Muscle layer of duodenum (tissue), 2 donors: ENCODE data around the gene CRCP.
A peak's percentile ranks its signal among the peaks of the same experiment; 100 is the strongest.
"Not testable (repeated sequence)": the region's sequence is repeated elsewhere in the genome, so short reads cannot be mapped to it uniquely, and the experiment has no call there.

Experiments used
- H3K27ac ChIP-seq: one replicate; pipeline ENCODE4 v1.7.0; 2013; ENCODE audit warnings: mild to moderate bottlenecking, low read length
- H3K27me3 ChIP-seq: one replicate; pipeline ENCODE4 v1.7.0; 2013; ENCODE audit warnings: low read depth, mild to moderate bottlenecking, control low read depth, low read length
- H3K36me3 ChIP-seq, 2 donors: one replicate each; pipeline ENCODE4 v1.7.0; 2013; ENCODE audit warnings: low read length in 2 of 2, control low read depth in 1 of 2, mild to moderate bottlenecking in 1 of 2; ENCODE audit not compliant: insufficient read depth in 2 of 2, control insufficient read depth in 1 of 2
- H3K4me1 ChIP-seq, 2 donors: one replicate each; pipeline ENCODE4 v1.7.0; 2013; ENCODE audit warnings: low read length in 2 of 2, mild to moderate bottlenecking in 2 of 2, control low read depth in 1 of 2, moderate library complexity in 1 of 2; ENCODE audit not compliant: insufficient read depth in 2 of 2, control insufficient read depth in 1 of 2
- H3K4me3 ChIP-seq, 2 donors: one replicate each; pipeline ENCODE4 v1.7.0; 2013; ENCODE audit warnings: low read length in 2 of 2, low read depth in 1 of 2, mild to moderate bottlenecking in 1 of 2
- H3K9me3 ChIP-seq, 2 donors: one replicate each; pipeline ENCODE4 v1.7.0; 2013; ENCODE audit warnings: low read length in 2 of 2, control low read depth in 1 of 2, mild to moderate bottlenecking in 1 of 2; ENCODE audit not compliant: control insufficient read depth in 1 of 2
- donor health status: healthy.

Gene CRCP

DNA sequence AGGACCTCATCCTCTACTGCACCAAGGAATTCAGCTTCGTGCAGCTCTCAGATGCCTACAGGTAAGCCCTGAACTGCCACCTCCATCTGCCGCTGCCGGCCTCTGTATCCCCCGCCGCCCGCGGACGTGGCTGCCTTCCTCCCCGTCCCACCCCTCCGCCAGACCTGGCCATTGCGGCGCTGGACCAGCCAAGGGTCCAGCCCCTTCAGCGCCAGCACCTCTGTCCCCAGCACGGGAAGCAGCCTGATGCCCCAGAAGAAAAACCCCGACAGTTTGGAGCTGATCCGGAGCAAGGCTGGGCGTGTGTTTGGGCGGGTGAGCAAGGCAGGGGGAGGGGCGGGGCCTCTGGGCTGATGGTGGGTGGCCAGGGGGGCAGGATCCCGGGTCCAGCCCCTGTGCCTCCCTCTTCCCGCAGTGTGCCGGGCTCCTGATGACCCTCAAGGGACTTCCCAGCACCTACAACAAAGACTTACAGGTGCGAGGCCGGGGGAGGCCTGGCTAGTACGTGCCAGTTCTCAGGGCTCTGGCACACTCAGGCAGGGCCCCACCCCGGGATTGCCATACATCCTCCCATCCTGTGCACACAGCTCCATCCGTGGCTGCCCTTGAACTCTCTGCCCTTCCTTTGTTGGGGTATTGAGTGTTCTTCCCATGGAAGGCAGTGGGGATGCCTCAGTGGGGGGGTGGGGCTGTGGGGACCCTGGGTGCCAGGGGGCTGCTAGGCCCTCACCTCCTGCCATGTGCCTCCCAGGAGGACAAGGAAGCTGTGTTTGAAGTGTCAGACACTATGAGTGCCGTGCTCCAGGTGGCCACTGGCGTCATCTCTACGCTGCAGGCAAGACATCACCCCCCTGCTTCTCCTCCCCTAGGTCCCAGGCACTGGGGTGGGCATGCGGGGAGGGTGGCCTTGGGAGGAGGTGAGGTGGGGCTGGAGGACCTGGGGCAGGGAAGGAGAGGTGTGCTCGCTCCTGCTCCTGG lies 25.5 kb upstream of the CRCP start:
- Histone ChIP-seq H3K27ac (no peak overlapping the region), H3K9me3 (no peaks in the 10 kb centered on the region), H3K27me3 (no peaks in the 10 kb centered on the region), H3K4me1 (no peaks in the 10 kb centered on the region), H3K4me3 (no peak overlapping the region), H3K36me3 (peaks cover 0 to 33% of the 10 kb centered on the region in 2 donors)

DNA sequence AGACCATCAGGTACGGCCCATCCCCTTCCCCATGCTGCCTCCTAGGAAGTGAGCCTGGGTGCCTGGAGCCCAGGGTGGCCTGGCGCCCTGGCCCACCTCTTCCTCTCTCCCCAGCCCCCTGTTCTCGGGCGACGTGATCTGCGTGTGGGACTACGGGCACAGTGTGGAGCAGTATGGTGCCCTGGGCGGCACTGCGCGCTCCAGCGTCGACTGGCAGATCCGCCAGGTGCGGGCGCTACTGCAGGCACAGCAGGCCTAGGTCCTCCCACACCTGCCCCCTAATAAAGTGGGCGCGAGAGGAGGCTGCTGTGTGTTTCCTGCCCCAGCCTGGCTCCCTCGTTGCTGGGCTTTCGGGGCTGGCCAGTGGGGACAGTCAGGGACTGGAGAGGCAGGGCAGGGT lies 22.0 kb upstream of the CRCP start:
- no peaks in the 10 kb centered on the region for H3K9me3 ChIP-seq

DNA sequence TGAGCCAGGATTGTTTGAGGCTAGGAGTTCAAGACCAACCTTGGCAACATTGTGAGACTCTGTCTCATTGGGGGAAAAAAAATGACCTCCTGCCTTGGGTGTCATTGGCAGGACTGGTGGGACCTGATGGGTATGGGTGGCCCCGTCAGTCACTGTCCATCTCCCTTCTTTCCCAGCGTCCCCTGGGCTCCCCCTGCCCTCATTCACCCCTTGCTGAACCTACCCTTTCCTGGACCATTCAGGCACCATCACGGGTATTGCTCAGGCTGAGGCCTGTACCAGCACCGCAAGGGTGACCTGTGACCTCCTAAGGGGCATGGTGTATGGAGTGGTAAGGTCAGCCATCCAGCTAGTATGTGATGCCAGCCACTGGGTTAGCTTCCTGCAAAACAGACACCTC lies 19.6 kb upstream of the CRCP start:
- H3K4me1 ChIP-seq, result peaks cover 0 to 5% of the 10 kb centered on the region in 2 donors
- no peak overlapping the region for H3K4me3 ChIP-seq
- H3K27ac ChIP-seq, result no peak overlapping the region
- no peaks in the 10 kb centered on the region for H3K9me3 ChIP-seq
- H3K36me3 ChIP-seq, result peaks cover 0 to 8% of the 10 kb centered on the region in 2 donors
- no peaks in the 10 kb centered on the region for H3K27me3 ChIP-seq

More for the DNA sequence above, 22.0 kb upstream of the CRCP start:
- Histone ChIP-seq H3K36me3 (peaks cover 0 to 14% of the 10 kb centered on the region in 2 donors), H3K27ac (no peak overlapping the region), H3K4me3 (no peak overlapping the region), H3K4me1 (no peaks in the 10 kb centered on the region), H3K27me3 (no peaks in the 10 kb centered on the region)

DNA sequence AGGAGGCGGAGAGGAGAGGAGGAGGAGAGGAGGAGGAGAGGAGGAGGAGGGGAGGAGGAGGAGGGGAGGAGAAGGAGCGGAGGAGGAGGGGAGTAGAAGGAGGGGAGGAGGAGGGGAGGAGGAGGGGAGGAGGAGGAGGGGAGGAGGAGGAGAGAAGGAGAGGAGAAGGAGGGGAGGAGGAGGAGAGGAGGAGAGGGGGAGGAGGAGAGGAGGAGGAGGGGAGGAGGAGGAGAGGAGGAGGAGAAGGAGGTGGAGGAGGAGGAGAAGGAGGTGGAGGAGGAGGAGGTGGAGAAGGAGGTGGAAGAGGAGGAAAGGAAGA lies 15.5 kb upstream of the CRCP start:
- peaks cover 0 to 5% of the 10 kb centered on the region in 2 donors for H3K4me1 ChIP-seq
- no peak overlapping the region for H3K4me3 ChIP-seq
- no peak overlapping the region for H3K27ac ChIP-seq
- H3K27me3 ChIP-seq, result no peaks in the 10 kb centered on the region
- H3K36me3 ChIP-seq, result no peaks in the 10 kb centered on the region
- no peaks in the 10 kb centered on the region for H3K9me3 ChIP-seq

DNA sequence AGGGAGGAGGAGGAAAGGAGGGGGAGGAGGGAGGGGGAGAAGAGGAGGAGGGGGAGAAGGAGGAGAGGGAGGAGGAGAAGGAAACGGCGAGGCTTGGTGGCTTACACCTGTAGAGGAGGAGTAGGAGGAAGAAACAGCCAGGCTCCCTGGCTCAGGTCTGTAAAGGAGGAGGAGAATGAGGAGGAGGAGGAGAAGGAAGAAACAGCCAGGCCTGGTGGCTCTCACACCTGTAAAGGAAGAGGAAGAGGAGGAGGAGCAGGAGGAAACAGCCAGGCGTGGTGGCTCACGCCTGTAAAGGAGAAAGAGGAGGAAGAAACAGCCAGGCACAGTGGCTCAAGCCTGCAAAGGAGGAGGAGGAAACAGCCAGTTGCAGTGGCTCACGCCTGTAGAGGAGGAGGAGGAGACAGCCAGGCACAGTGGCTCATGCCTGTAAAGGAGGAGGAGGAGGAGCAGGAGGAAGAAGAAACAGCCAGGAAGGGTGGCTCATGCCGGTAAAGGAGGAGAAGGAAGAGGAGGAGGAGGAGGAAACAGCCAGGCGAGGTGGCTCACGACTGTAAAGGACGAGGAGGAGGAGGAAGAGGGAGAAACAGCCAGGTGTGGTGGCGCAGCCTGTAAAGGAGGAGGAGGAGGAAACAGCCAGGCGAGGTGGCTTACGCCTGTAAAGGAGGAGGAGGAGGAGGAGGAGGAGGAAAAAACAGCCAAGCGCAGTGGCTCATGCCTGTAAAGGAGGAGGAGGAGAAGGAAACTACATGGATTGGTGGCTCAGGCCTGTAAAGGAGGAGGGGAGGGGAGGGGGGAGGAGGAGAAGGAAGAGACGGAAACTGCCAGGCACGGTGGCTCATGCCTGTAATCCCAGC lies 14.9 kb upstream of the CRCP start:
- peaks cover 0 to 5% of the 10 kb centered on the region in 2 donors for H3K4me1 ChIP-seq
- H3K36me3 ChIP-seq, result no peaks in the 10 kb centered on the region
- H3K27me3 ChIP-seq, result no peaks in the 10 kb centered on the region
- H3K9me3 ChIP-seq, result no peaks in the 10 kb centered on the region
- H3K4me3 ChIP-seq, result peak overlapping the region; percentile 57 to 65
- H3K27ac ChIP-seq, result peak overlapping the region; percentile 79

DNA sequence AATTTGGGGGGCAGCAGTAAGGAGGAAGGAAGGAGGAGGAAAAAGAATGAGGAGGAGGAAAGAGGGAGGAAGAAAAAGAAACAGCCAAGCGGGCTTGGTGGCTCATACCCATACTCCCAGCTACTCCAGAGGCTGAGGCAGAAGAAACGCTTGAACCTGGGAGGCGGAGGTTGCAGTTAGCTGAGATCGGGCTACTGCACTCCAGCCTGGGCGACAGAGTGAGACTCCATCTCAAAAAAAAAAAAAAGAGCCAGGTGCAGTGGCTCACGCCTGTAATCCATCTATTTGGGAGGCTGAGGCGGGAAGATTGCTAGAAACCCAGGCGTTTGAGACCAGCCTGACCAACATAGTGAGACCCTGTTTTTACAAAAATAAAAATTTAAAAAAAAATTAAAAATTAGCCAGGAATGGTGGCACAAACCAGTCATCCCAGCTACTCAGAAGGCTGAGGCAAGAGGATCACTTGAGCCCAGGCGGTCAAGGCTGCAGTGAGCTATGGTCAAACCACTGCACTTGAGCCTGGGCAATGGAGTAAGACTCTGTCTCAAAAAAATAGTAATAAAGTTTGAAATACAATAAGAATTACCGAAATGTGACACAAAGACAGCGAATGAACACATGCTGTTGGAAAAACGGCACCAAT lies 14.1 kb upstream of the CRCP start:
- H3K36me3 ChIP-seq, result no peaks in the 10 kb centered on the region
- H3K4me1 ChIP-seq, result peaks cover 0 to 5% of the 10 kb centered on the region in 2 donors
- H3K9me3 ChIP-seq, result no peaks in the 10 kb centered on the region
- peak overlapping the region; percentile 57 to 65 for H3K4me3 ChIP-seq
- H3K27me3 ChIP-seq, result no peaks in the 10 kb centered on the region
- no peak overlapping the region for H3K27ac ChIP-seq

DNA sequence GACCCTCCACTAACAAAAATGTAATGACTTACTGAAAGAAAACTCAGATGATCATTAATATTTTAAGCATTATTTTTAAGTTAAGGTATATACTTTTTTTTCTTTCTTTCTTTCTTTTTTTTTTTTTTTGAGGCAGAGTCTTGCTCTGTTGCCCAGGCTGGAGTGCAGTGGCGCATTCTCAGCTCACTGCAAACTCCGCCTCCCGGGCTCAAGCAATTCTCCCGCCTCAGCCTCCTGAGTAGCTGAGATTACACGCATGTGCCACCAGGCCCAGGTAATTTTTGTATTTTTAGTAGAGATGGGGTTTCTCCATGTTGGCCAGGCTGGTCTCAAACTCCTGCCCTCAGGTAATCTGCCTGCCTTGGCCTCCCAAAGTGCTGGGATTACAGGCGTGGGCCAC lies 12.5 kb upstream of the CRCP start:
- H3K9me3 ChIP-seq, H3K4me1 ChIP-seq, H3K4me3 ChIP-seq, H3K27ac ChIP-seq, H3K36me3 ChIP-seq, H3K27me3 ChIP-seq: not testable (repeated sequence)

DNA sequence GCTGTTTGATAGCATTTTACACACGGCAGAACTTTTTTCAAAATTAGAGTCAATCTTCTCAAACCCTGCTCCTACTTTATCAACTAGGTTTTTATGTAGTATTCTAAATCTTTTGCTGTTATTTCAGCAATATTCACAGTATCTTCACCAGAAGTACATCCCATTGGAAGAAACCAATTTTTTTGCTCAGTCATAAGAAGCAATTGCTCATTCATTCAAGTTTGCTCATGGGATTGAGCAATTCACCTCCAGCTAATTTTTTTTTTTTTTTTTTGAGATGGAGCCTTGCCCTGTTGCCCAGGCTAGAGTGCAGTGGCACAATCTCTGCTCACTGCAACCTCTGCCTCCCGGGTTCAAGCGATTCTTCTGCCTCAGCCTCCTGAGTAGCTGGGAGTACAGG lies 10.7 kb upstream of the CRCP start:
- not testable (repeated sequence) for H3K9me3 ChIP-seq, H3K27me3 ChIP-seq, H3K27ac ChIP-seq, H3K4me1 ChIP-seq, H3K4me3 ChIP-seq, H3K36me3 ChIP-seq

DNA sequence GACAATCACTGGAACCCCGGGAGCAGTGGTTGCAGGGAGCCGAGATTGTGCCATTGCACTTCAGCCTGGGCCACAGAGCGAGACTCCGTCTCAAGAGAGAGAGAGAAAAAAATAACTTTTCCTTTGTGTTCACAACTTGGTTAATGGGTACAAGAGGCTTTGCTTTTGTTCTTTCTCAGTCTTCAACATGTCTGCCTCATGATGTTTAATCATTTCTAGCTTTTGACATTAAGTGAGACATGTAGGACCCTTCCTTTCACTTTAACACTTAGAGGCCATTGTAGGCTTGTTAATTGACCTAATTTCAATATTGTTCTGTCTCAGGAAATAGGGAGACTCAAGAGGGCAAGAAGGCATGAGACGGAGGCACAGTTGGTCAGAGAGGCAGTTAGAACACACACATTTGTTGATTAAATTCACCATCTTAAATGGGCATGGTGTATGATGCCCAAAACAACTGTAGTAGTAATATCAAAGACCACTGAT lies 9.3 kb upstream of the CRCP start:
- H3K4me3 ChIP-seq, result no peak overlapping the region
- H3K4me1 ChIP-seq, result no peaks in the 10 kb centered on the region
- H3K36me3 ChIP-seq, result no peaks in the 10 kb centered on the region
- H3K9me3 ChIP-seq, result no peaks in the 10 kb centered on the region
- no peak overlapping the region for H3K27ac ChIP-seq
- H3K27me3 ChIP-seq, result no peaks in the 10 kb centered on the region

DNA sequence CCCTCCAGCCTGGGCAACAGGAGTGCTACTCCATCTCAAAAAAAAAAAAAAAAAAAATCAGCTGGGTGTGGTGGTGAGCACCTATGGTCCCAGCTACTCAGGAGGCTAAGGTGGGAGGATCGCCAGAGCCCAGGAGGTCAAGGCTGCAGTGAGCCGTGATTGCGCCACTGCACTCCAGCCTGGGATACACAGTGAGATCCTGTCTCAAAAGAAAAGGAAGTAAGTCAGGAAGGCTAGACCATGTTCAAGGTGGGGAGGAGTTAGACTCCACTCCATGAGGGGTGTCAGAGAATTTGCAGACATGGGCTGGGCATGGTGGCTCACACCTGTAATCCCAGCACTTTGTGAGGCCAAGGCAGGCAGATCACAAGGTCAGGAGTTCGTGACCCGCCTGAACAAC lies 6.2 kb upstream of the CRCP start:
- H3K27me3 ChIP-seq, H3K9me3 ChIP-seq, H3K4me1 ChIP-seq, H3K36me3 ChIP-seq, H3K4me3 ChIP-seq, H3K27ac ChIP-seq: not testable (repeated sequence)

DNA sequence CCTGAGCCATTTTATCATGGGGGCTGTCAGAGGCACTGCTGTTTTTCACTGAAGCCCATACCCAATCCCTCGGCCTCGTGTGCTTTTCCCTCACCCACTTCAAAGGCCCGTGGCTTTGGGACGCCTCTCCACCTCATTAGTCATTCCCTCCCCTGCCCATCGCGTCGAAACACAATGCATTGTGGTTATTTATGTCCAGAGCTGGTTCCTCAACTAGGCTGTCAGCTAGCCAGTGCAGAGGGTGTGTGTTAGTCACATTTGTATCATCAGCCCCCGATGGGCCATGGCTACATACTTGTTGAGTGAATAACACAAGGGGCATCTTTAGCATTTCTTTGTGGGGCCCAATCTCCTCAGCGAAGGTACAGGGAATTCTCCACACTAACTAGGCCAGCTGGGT lies 3.8 kb upstream of the CRCP start:
- peaks cover 0 to 8% of the 10 kb centered on the region in 2 donors for H3K4me1 ChIP-seq
- H3K36me3 ChIP-seq, result no peaks in the 10 kb centered on the region
- H3K27me3 ChIP-seq, result no peaks in the 10 kb centered on the region

More for the DNA sequence above, 3.8 kb upstream of the CRCP start:
- H3K27ac ChIP-seq, result no peak overlapping the region
- H3K9me3 ChIP-seq, result no peaks in the 10 kb centered on the region
- H3K4me3 ChIP-seq, result no peak overlapping the region
